Upper lobe of left lung (tissue), 4 donors: ENCODE results near the gene RGL4.

ENCODE experiments used
- CTCF ChIP-seq, 6 experiments: fragments of 450-650 bp in 4 of 6; fragments of 200-600 bp in 2 of 6; sonication (generic) in 2 of 6; IDR thresholded peaks; one replicate each; pipeline ENCODE4 v1.5.1; 2016 to 2019; ENCODE audit warnings: antibody characterized with exemption in 6 of 6
- EP300 ChIP-seq, 4 donors: sonication (generic); formaldehyde crosslinking; IDR thresholded peaks; one replicate each; pipeline ENCODE4 v1.5.1; 2017; ENCODE audit warnings: antibody characterized with exemption in 4 of 4, control low read depth in 2 of 4

- TF ChIP-seq EP300 (IDR thresholded peaks at IDR 0.05) (no peak), CTCF (IDR thresholded peaks at IDR 0.05) (no peak)
Measured at GRCh38 chr22:23709107-23709506, 18.3 kb downstream of the RGL4 start.
